ENCODE results near the gene RFLNA.
"Not testable (repeated sequence)": the region's sequence is repeated elsewhere in the genome, so short reads cannot be mapped to it uniquely, and the experiment has no call there.

The RFLNA gene

DNA sequence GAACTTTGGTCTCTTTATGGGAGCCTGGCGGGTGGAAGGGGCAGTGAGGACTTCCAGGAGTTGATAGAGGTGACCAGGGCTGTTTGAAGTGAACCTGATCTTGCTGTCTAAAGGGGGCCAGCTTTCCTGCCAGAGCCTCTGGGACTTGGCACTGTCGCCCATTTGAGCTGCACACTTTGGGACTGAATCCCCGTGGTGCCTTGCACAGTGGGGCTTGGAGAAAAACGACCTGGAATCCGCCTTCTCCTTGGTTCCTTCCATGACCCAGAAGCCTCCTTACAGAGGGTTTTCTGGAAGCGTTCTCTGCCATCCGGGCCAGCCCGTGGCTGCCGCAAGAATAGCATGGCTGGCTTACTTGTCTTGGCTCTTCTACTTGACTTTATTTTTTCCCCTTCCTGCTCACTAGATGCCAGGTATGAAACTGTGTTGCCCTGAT lies 2.0 kb downstream of the RFLNA start:
- Histone ChIP-seq H3K4me2 (no peak overlapping the region), H3K9me3 (replicated peaks in 1 of 11) (no peaks in the 10 kb centered on the region), H3K27ac (no peak overlapping the region), H3K4me3 (no peak overlapping the region), H3K4me1 (peaks cover 11 to 21% (median 15%) of the 10 kb centered on the region in 10 experiments; a peak in 18 of 20 replicates), H3K36me3 (no peaks in the 10 kb centered on the region), H3K9ac (no peak overlapping the region), H4K20me1 (peaks cover 0 to 41% (median 0%) of the 10 kb centered on the region in 11 experiments; a peak in 8 of 22 replicates), H3K27me3 (peaks cover 56 to 73% (median 68%) of the 10 kb centered on the region in 11 experiments)
- no peak for TF ChIP-seq Cebpa-rat (IDR thresholded peaks at IDR 0.05)

DNA sequence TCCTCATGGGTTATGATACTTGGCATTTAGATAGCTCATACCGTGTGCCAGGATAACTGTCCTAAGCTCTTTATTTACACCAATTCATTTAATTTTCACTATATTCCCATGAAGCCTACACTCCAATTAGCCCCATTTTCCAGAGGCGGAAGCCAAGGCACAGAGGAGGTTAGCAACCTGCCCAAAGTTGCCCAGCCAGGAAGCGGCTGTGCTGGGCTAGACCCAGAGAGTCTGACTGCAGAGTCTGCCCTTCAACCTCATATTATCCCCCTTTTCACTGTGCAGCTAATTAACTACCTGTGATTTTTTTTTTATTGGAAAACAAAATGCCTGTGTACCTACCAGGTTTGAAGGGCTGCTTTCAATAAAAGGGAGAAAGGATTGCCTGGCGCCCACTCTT lies 2.5 kb downstream of the RFLNA start:
- no peak for TF ChIP-seq Cebpa-rat (IDR thresholded peaks at IDR 0.05)
- H3K4me1 ChIP-seq, result peaks cover 11 to 21% (median 15%) of the 10 kb centered on the region in 10 experiments; a peak in 18 of 20 replicates
- H3K27ac ChIP-seq, result no peak overlapping the region
- H4K20me1 ChIP-seq, result peaks cover 0 to 41% (median 0%) of the 10 kb centered on the region in 11 experiments; a peak in 8 of 22 replicates
- H3K27me3 ChIP-seq, result peaks cover 56 to 69% (median 63%) of the 10 kb centered on the region in 11 experiments
- no peaks in the 10 kb centered on the region for H3K36me3 ChIP-seq
- no peaks in the 10 kb centered on the region for H3K9me3 ChIP-seq (replicated peaks in 1 of 11)
- no peak overlapping the region for H3K4me3 ChIP-seq
- no peak overlapping the region for H3K4me2 ChIP-seq
- no peak overlapping the region for H3K9ac ChIP-seq

DNA sequence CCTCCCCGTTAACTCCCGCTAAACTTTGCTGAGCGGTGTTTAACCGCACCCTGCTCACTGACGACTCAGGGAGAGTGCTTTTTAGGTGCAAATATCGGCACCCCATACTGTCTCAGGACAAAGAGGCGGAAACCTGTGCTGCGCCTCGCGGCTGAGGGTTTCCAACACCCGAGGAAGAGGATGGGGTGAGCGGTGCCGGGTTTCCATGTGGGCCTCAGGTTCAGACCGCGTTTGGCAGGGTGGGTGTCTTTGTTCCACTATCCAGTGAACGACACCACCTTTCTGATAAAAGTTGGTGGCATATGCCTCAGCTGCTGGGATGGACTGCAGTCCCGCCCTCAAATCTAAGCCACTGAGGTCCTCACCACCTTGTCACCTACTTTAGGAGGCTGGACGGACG lies 3.0 kb downstream of the RFLNA start:
- peaks cover 56 to 65% (median 60%) of the 10 kb centered on the region in 11 experiments for H3K27me3 ChIP-seq
- TF ChIP-seq Cebpa-rat (IDR thresholded peaks at IDR 0.05), result no peak
- H3K9me3 ChIP-seq (replicated peaks in 1 of 11), result no peaks in the 10 kb centered on the region

DNA sequence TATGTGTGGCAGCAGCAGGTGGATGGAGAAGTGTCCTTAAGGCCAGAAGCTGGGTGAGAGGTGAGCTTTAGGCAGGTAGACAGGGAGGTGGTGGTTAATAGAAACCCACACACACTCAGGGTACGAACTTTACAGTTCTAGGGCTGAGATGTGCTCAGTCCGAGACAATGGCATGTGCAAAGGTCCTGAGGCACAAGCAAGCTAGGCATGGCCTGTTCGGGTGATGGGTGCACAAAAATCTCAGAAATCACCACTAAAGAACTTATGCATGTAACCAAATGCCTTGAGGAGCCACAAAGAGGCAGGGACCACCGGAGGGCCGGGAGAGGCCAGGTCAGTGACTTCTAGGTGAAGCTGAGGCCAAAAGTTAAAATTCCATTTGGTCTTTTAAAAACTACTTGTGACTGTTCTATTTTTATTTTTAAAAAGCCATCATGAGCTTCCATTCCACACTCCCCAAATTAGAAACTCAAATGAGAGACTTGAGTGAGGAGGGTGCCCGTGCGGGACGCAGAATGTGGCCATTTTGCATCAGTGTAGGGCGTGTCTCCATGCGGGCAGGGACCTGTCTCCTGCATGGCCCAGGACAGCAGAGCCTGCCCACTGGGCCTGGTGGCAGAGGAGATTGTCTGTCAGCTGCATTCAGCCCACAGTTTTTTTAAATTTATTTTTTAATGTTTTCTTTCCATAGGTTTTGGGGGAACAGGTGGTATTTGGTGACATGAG lies 4.0 kb downstream of the RFLNA start:
- Histone ChIP-seq H3K4me2 (no peak overlapping the region), H3K9ac (no peak overlapping the region), H3K36me3 (no peaks in the 10 kb centered on the region), H3K27ac (no peak overlapping the region), H3K4me3 (no peak overlapping the region), H3K27me3 (peaks cover 48 to 55% (median 50%) of the 10 kb centered on the region in 11 experiments), H3K4me1 (peaks cover 11 to 21% (median 15%) of the 10 kb centered on the region in 10 experiments; a peak in 18 of 20 replicates), H3K9me3 (replicated peaks in 1 of 11) (no peaks in the 10 kb centered on the region), H4K20me1 (peaks cover 0 to 35% (median 0%) of the 10 kb centered on the region in 11 experiments; a peak in 8 of 22 replicates)
- TF ChIP-seq Cebpa-rat (IDR thresholded peaks at IDR 0.05), result no peak

More for the DNA sequence above, 3.0 kb downstream of the RFLNA start:
- Histone ChIP-seq H4K20me1 (peaks cover 0 to 41% (median 0%) of the 10 kb centered on the region in 11 experiments; a peak in 8 of 22 replicates), H3K27ac (no peak overlapping the region), H3K4me3 (no peak overlapping the region), H3K4me1 (peaks cover 11 to 21% (median 15%) of the 10 kb centered on the region in 10 experiments; a peak in 18 of 20 replicates), H3K4me2 (no peak overlapping the region), H3K36me3 (no peaks in the 10 kb centered on the region), H3K9ac (no peak overlapping the region)

DNA sequence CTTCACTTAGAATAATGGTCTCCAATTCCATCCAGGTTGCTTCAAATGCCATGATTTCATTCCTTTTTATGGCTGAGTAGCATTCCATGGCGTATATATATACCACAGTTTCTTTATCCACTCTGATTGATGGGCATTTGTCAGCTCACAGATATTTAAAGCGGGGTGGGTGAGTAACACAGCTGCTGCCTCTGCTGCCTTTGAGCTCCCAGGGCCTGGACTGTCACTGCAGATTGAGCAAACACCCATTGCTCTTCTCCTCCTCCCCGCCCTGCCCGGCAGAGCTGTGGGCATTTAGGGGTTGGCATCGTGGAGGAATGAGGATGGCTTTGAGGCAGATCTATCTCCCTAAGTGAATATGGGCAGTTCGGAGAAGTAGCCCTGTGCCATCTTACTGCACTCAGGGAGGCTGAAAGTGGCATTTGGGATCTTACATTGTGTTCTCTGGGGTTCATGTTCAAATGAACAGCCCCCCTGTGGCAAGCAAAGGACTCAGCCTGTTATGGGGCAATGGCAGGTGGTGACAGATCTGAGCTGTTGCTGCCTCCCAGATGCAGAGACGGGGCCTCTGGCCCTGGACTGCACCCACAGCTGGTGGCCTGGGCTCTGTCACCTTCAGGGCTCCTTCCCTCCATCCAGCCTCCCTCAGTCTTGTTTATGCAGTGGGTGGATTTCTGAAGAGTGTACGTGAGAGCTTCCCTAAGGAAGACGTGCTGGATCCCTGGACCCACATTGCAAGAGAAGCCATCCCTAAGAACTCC lies 4.9 kb downstream of the RFLNA start:
- no peak for TF ChIP-seq Cebpa-rat (IDR thresholded peaks at IDR 0.05)
- H3K9me3 ChIP-seq (replicated peaks in 1 of 11), result no peaks in the 10 kb centered on the region
- no peak overlapping the region for H3K4me3 ChIP-seq
- H3K27me3 ChIP-seq, result peaks cover 38 to 45% (median 41%) of the 10 kb centered on the region in 11 experiments
- H3K4me2 ChIP-seq, result no peak overlapping the region
- no peak overlapping the region for H3K27ac ChIP-seq
- H3K9ac ChIP-seq, result no peak overlapping the region
- H4K20me1 ChIP-seq, result peaks cover 0 to 25% (median 0%) of the 10 kb centered on the region in 11 experiments; a peak in 7 of 22 replicates
- peaks cover 10 to 15% (median 11%) of the 10 kb centered on the region in 10 experiments; a peak in 18 of 20 replicates for H3K4me1 ChIP-seq
- no peaks in the 10 kb centered on the region for H3K36me3 ChIP-seq

DNA sequence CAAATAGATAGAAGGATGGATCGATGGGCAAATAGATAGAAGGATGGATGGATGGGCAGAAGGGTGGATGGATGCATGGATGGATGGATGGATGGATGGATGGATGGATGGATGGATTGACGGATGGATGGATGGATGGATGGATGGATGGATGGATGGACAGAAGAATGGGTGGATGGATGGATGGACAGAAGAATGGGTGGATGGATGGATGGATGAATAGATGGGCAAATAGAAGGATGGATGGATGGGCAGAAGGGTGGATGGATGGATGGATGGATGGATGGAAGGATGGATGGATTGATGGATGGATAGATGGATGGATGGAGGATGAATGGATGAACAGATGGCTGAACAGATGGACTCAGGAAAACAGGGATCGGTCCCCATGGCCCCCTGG lies 5.8 kb downstream of the RFLNA start:
- not testable (repeated sequence) for H3K27ac ChIP-seq; H3K9ac ChIP-seq; H3K4me3 ChIP-seq; H3K36me3 ChIP-seq; H3K9me3 ChIP-seq (replicated peaks in 1 of 11); H3K4me2 ChIP-seq; H3K4me1 ChIP-seq
- Histone ChIP-seq H4K20me1 (peaks cover 0 to 16% (median 0%) of the 10 kb centered on the region in 11 experiments; a peak in 6 of 22 replicates), H3K27me3 (peaks cover 30 to 37% (median 32%) of the 10 kb centered on the region in 11 experiments)

DNA sequence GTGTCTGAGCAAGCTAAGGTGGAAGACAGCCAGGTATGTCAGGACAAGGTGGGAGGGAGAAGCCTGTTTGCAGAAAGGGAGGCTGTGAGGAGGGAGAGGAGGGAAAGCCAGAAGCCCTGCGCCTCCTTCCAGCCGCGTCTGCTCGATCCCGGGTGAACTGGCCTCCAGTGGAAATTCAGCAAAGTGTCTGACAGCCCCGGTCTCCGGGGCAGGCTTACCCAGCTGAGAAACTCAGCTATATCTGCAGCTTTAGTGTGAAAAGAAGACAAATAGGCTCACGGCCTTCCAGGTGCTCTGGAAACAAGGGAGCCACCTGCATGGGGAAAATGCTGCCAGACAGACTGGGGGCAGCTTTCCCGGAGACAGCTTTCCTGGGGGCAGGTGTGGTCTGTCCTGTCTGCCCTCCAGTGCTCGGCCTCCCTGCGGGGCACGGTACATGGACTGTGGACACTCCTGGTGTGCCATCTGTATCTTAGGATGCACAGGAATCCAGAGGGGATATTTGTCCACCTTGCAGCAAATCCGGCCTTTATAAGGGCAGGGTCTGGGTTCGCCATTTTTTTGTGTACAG lies 6.3 kb downstream of the RFLNA start:
- Histone ChIP-seq H3K27ac (no peak overlapping the region), H3K9ac (no peak overlapping the region), H3K27me3 (peaks cover 24 to 32% (median 27%) of the 10 kb centered on the region in 11 experiments), H4K20me1 (peaks cover 0 to 14% (median 0%) of the 10 kb centered on the region in 11 experiments; a peak in 4 of 22 replicates), H3K36me3 (no peaks in the 10 kb centered on the region), H3K4me1 (peaks cover 0 to 4% (median 0%) of the 10 kb centered on the region in 10 experiments; a peak in 5 of 20 replicates), H3K4me2 (no peak overlapping the region), H3K9me3 (replicated peaks in 1 of 11) (no peaks in the 10 kb centered on the region), H3K4me3 (no peak overlapping the region)
- TF ChIP-seq Cebpa-rat (IDR thresholded peaks at IDR 0.05), result no peak

DNA sequence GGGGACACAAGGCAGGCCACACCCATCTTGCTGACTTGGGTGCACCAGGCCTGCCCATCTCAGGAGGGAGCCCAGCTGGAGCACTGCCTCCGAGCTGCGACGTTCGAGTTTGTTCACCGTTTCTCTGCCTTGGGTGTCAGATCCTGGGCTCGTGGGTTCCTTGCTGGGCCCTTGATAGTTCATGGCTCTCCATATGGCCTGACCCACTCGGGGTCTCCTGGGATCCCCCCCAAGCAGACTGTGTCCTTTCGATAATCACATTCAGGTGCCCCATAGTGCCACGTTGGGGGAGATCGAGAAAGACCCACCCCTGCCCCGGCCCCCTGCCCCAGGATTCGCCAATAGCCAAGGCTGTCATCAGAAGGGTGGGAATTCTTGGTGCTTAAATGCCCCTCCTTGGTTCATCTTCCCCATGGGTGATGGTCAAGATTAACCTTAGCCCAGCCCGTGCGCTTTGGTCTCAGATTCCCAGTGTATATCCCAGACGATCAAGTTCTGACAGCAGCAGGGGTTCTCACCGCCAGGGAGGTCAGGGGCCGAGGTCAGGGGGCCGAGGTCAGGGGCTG lies 7.4 kb downstream of the RFLNA start:
- no peak for TF ChIP-seq Cebpa-rat (IDR thresholded peaks at IDR 0.05)
- Histone ChIP-seq H3K4me1 (peaks cover 0 to 5% (median 2%) of the 10 kb centered on the region in 10 experiments; a peak in 7 of 20 replicates), H3K9me3 (replicated peaks in 1 of 11) (no peaks in the 10 kb centered on the region), H3K4me3 (no peak overlapping the region), H3K9ac (no peak overlapping the region), H3K27ac (no peak overlapping the region), H3K4me2 (no peak overlapping the region), H4K20me1 (peaks cover 0 to 2% (median 0%) of the 10 kb centered on the region in 11 experiments; a peak in 2 of 22 replicates), H3K36me3 (no peaks in the 10 kb centered on the region), H3K27me3 (peaks cover 13 to 20% (median 16%) of the 10 kb centered on the region in 11 experiments)
